Glomerular endothelial cell (primary cell): ENCODE data around the gene P4HB. TPM values are rescaled to one million over a fixed set of nuclear protein-coding genes. Genes with fewer than 3 reads are reported as not detected.

Experiments
- DNase-seq: peaks from one replicate; pipeline ENCODE4 v3.0.0-alpha.2; 2011; ENCODE audit warnings: low read depth, low spot score; ENCODE audit errors: extremely low read depth
- total RNA-seq: library from RNA; depleted of rRNA; stranded (reverse); fragments of >200 nt; gene quantifications from 2 replicates; pipeline ENCODE4 v1.2.3, GENCODE V29; 2015

P4HB gene
- total RNA-seq, 1 donor from 2014 or later, result 3,034 TPM

DNA sequence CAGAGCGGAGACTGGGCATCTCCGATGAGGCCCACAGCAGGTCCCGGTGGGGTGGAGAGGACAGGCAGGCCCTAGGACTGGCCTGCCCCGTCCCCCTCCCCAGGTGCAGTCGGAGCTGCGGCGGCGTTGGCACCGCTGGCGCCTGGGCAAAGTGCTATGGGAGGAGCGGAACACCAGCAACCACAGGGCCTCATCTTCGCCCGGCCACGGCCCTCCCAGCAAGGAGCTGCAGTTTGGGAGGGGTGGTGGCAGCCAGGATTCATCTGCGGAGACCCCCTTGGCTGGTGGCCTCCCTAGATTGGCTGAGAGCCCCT lies 47.0 kb downstream of the P4HB start:
- no peak for DNase-seq

DNA sequence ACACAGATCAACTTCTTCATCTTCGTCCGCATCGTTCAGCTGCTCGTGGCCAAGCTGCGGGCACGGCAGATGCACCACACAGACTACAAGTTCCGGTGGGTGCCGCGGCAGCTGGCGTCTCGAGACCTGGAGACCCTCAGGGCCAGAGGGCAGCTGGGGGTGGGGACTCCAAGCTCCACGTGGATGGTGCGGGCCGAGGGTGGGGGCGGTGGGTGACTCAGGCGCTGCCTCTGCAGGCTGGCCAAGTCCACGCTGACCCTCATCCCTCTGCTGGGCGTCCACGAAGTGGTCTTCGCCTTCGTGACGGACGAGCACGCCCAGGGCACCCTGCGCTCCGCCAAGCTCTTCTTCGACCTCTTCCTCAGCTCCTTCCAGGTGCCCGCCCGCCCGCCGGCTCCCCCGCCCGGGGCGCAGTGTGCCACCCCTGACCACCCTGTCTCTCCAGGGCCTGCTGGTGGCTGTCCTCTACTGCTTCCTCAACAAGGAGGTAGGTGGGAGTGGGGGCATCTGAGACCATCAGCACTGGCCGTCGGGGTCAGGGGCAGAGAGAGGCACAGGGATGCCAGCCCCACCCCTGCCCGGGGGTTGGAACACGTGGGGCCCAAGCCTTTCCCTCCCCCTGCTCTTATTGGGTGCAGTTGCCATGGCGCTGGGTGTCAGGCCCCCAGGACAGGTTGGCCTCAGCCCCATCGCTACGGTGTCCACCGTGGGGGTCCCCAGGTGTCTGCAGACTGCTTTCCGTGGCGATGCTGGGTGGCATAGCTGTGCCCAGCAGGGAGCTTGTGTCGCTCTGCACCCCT lies 47.6 kb downstream of the P4HB start:
- DNase-seq, result no peak

DNA sequence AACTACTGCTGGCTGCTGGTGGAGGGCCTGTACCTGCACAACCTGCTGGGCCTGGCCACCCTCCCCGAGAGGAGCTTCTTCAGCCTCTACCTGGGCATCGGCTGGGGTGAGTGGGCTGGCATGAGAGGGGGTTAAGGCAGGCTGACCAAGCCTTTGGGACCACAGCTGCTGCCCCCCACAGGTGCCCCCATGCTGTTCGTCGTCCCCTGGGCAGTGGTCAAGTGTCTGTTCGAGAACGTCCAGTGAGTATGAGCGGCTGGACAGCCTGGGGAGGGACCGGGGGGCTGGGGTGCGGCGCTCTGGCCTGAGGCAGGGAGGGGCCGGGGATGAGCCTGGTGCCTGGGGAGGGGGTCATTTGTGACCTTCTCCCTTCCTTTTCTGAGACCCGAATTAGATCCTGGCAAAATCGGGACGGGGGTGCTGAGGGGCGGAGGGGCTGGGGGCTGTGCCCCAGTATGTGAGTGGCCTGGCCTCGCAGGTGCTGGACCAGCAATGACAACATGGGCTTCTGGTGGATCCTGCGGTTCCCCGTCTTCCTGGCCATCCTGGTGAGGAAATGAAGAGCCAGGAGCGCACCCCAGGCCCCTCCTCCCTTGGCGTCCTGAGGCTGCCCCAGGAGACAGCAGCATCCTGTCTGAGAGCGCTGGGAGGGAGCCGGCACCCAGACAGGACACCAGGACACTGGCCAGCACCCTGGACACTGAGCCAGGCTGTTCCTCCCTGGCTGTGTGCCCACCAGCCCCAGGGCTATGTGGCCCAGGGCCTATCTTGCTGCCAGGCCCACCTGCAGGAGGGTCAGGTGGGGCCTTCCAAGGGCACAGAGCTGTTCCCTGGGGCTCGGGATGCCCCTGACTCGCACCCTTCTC lies 48.4 kb downstream of the P4HB start:
- no peak for DNase-seq

DNA sequence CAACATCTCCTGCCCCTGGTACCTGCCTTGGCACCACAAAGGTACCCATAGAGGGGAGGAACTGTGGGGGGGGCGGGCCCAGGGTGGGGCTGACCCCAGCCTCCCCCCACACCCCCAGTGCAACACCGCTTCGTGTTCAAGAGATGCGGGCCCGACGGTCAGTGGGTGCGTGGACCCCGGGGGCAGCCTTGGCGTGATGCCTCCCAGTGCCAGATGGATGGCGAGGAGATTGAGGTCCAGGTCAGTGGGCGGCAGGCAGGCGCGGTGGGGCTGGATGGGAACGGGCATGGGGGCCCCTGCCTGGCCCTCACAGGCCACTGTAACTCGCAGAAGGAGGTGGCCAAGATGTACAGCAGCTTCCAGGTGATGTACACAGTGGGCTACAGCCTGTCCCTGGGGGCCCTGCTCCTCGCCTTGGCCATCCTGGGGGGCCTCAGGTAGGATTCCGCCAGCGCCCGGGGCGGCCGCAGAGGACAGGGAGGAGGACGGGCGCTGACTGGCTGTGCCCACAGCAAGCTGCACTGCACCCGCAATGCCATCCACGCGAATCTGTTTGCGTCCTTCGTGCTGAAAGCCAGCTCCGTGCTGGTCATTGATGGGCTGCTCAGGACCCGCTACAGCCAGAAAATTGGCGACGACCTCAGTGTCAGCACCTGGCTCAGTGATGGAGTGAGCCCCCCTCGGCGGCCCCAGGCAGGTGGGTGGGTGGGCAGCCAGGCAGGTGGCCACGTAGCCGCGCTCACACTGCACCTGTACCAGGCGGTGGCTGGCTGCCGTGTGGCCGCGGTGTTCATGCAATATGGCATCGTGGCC lies 49.2 kb downstream of the P4HB start:
- DNase-seq, result no peak

- no peak for DNase-seq
These were observed 49.9 kb downstream of the P4HB start for GRCh38 chr17:81810476-81810875.

DNA sequence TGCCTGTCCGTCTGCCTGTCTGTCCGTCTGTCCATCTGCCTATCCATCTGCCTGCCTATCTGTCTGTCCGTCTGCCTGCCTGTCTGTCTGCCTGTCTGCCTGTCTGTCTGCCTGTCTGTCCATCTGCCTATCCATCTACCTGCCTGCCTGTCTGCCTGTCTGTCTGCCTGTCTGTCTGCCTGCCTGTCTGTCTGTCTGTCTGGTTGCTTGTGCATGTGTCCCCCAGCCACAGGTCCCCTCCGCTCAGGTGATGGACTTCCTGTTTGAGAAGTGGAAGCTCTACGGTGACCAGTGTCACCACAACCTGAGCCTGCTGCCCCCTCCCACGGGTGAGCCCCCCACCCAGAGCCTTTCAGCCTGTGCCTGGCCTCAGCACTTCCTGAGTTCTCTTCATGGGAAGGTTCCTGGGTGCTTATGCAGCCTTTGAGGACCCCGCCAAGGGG lies 50.8 kb downstream of the P4HB start:
- no peak for DNase-seq

GRCh38 chr17:81808778-81809555 lies 51.4 kb downstream of the P4HB start:
- no peak for DNase-seq

GRCh38 chr17:81807839-81808238 lies 52.5 kb downstream of the P4HB start:
- DNase-seq, result no peak

- no peak for DNase-seq
These were observed 53.1 kb downstream of the P4HB start for GRCh38 chr17:81807210-81807719.

DNA sequence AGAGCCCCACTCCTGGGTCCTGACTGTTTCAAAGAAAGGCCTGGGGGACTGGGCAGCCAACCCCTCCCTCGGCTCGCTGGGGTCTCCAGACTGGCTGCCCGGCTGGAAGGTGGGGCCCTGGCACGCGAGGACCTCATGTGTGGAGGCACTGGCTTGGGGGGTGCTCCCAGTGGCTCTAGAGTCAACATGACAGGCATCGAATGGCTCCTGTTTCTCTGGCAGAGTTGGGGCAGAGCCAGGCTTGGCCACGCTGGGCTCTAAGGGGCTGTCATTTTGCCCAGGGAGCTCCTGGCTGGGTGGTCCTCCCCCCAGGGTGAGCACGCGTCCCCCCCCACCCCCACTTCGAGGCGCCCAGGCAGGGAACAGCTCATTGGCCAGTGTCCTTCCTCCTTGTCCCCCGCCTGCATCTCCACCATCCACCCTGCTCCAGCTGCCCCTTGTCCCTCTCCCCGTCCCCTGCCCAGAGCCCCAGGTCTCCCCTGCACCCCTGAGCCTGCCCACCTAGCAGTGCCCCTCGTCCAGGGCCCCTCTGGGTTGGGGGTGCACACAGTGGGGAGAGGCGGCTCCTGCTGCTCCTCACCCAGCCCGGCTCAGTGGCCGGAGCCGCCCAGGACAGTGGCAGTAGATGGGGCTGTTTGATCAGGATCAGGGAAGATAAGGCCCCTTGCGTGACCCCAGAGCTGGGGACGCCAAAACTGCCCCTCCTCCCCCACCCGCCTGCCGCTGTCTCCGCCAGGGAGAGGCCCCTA lies 53.7 kb downstream of the P4HB start:
- no peak for DNase-seq

DNA sequence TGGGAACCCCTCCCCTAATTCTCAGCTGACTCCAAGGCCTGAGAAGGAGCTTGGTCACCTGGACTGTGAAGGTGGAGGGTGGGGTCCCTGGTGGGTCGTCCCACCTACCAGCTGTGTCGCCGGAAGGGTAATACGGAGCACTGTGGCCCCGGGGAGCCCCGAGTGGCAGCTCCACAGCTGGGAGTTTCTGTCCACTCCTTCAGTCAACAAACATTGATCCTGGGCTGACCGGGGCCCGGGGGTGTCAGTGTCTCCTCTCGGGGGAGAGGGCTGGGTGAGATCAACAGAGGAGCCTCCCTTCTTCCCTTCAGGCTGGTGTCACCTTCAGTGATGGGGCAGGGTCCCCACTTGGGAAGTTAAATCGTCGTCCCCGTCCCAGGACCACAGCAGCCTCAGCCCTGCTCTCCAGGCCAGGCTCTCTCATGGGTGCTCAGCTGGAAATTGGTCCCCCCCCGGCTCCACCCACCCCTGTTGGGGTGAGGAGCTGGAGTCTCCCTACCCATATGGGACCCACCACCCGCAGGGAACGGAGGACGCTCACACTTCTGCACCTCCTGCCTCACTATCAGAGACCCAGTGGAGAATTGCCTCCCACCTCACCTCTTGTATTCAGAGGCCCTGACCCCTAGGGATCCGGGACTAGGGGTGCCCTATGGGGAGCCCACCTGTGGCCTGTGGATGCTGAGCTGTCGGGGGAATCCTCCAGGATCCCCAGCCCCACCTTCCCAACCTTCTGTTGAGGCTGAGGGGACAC lies 54.5 kb downstream of the P4HB start:
- DNase-seq, result no peak

- DNase-seq, result no peak
These were observed 55.6 kb downstream of the P4HB start for GRCh38 chr17:81804559-81805399.

- no peak for DNase-seq
These were observed 56.4 kb downstream of the P4HB start, which contains the start of gene GCGR for GRCh38 chr17:81803728-81804558. Gene GCGR, plus strand, starts transcription at chr17:81804150. Its CDS starts 4,869 bp downstream, at chr17:81809019.

GRCh38 chr17:81802856-81803643 lies 57.3 kb downstream of the P4HB start:
- DNase-seq, result no peak

DNA sequence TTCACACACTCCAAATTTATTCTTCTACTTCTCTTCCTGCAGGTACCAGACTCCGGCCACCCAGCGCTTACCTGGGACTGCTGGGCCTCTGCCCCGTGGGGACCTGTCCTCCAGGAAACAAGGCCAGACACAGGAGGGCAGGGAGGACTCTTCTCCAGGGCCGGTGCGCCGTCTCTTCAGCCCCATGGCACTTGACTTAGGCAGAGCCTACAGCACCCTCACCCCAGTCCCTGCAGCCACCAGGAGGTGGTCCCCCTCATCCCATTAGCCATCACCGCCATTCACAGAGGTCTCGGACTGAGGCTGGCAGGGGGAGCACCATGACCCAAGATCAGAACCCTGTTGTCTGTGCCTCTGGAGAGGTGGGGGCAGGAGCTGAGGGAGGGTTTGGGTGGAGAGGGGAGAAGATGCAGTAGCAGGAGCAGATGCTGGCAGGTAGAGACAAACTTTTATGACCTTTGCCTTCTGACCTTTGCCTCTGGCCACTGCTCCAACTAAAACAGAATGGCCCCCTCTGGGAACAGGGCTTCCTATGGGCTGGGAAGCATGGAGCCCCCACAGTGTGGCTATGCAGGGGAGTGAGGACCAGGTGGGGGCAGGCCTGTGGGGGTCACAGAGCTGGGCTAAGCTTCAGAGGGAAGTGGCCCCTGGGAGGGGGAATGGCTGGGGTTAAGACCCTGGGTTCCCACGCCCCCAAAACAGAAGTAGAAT lies 58.1 kb downstream of the P4HB start:
- no peak for DNase-seq
